ENCODE data around the gene BRINP2.

DNA sequence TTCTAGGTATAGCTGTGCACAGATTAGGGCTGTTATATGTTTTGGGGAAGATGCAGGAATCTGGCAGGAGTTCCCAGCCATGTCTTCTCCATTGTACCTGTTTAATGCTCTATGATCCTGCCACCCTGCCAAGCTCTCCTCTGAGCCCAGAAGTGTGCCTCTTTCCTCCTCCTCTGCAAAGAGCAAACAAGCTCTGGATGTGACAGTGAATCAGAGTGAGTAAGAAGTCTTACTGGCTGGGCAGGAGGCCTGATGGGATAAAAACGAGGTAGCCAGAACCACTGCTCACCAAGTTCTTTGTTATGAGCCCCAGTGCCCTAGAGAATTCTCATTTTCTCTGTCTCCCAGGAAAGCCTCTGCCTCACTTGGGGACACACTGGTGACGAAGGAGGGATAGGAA is 69.0 kb downstream of the BRINP2 start:
- TF ChIP-seq, protein P1, sequence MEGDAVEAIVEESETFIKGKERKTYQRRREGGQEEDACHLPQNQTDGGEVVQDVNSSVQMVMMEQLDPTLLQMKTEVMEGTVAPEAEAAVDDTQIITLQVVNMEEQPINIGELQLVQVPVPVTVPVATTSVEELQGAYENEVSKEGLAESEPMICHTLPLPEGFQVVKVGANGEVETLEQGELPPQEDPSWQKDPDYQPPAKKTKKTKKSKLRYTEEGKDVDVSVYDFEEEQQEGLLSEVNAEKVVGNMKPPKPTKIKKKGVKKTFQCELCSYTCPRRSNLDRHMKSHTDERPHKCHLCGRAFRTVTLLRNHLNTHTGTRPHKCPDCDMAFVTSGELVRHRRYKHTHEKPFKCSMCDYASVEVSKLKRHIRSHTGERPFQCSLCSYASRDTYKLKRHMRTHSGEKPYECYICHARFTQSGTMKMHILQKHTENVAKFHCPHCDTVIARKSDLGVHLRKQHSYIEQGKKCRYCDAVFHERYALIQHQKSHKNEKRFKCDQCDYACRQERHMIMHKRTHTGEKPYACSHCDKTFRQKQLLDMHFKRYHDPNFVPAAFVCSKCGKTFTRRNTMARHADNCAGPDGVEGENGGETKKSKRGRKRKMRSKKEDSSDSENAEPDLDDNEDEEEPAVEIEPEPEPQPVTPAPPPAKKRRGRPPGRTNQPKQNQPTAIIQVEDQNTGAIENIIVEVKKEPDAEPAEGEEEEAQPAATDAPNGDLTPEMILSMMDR (IDR thresholded peaks at IDR 0.05): no peak
- no peak for TF ChIP-seq EP300 (IDR thresholded peaks at IDR 0.05)
